ENCODE data around the gene PIGQ.

Gene PIGQ

DNA sequence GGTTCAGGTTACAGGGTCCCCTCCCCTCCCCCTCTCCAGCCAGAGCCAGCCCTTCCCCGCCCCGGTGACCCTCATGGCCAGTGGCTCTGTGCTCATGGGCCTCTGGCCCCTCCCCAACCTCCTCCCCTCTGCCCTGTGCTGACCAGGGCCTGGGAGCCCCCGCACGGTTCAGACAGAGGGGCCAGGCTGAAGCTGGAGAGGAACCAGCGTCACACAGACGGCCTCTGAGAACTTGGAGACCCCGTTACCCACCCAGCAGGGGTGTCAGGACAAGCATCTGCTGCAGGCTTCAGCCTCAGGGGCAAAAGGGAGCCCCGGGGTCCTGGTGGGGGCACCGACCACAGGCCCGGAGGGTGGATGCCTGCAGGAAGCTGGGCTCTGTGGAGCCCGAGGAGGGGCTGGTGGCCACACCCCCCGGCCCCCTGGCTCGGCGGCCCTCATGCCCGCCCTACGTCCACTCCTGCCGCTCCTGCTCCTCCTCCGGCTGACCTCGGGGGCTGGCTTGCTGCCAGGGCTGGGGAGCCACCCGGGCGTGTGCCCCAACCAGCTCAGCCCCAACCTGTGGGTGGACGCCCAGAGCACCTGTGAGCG lies 61.1 kb downstream of the PIGQ start, which contains the start of gene WFIKKN1:
WFIKKN1 (plus strand) TSS at position 171 of the 591 bp plus-strand sequence; CDS start at position 440, 269 bp downstream.
- no peak for DNase-seq

DNA sequence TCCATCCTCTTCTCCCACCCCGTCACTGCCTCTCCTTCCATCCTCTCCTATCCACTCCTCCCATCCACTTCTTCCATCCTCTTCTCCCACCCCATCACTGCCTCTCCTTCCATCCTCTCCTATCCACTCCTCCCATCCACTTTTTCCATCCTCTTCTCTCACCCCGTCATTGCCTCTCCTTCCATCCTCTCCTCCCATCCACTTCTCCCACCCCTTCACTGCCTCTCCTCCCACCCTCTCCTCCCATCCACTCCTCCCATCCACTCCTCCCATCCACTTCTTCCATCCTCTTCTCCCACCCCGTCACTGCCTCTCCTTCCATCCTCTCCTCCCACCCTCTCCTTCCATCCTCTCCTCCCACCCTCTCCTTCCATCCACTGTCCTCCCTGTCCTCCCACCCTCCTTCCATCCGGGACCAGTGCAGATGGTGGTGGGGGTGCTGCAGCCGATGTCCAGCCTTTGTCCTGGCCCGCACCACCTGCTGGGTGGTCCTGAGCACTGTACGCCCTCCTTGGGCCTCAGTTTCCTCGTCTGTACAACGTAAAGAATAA lies 62.1 kb downstream of the PIGQ start:
- DNase-seq: no peak

DNA sequence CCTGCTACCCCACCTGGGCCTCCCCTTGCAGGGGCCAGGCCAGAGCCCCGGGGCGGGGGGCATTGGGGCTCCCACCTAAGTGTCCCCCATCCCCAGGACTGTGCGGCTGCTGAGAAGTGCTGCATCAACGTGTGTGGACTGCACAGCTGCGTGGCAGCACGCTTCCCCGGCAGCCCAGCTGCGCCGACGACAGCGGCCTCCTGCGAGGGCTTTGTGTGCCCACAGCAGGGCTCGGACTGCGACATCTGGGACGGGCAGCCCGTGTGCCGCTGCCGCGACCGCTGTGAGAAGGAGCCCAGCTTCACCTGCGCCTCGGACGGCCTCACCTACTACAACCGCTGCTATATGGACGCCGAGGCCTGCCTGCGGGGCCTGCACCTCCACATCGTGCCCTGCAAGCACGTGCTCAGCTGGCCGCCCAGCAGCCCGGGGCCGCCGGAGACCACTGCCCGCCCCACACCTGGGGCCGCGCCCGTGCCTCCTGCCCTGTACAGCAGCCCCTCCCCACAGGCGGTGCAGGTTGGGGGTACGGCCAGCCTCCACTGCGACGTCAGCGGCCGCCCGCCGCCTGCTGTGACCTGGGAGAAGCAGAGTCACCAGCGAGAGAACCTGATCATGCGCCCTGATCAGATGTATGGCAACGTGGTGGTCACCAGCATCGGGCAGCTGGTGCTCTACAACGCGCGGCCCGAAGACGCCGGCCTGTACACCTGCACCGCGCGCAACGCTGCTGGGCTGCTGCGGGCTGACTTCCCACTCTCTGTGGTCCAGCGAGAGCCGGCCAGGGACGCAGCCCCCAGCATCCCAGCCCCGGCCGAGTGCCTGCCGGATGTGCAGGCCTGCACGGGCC lies 62.9 kb downstream of the PIGQ start:
- DNase-seq: no peak

DNA sequence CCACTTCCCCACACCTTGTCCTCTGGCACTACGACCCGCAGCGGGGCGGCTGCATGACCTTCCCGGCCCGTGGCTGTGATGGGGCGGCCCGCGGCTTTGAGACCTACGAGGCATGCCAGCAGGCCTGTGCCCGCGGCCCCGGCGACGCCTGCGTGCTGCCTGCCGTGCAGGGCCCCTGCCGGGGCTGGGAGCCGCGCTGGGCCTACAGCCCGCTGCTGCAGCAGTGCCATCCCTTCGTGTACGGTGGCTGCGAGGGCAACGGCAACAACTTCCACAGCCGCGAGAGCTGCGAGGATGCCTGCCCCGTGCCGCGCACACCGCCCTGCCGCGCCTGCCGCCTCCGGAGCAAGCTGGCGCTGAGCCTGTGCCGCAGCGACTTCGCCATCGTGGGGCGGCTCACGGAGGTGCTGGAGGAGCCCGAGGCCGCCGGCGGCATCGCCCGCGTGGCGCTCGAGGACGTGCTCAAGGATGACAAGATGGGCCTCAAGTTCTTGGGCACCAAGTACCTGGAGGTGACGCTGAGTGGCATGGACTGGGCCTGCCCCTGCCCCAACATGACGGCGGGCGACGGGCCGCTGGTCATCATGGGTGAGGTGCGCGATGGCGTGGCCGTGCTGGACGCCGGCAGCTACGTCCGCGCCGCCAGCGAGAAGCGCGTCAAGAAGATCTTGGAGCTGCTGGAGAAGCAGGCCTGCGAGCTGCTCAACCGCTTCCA lies 63.7 kb downstream of the PIGQ start:
- DNase-seq: no peak

All from CD4-positive, alpha-beta T cell treated with Interleukin-15 for 1 hour (primary cell).